Stimulated activated CD4-positive, alpha-beta T cell treated with anti-CD3 and anti-CD28 coated beads, TNF-alpha, amount 100 ng/mL, for 1 hour (primary cell): ENCODE measurements around the gene MGLL.
"Not testable (repeated sequence)": the region's sequence is repeated elsewhere in the genome, so short reads cannot be mapped to it uniquely, and the experiment has no call there.

Source experiments
- DNase-seq, 3 donors: peaks; one replicate each; pipeline ENCODE4 v3.0.0-alpha.2; 2020; ENCODE audit warnings: low read depth in 3 of 3, low spot score in 1 of 3

The MGLL gene

DNA sequence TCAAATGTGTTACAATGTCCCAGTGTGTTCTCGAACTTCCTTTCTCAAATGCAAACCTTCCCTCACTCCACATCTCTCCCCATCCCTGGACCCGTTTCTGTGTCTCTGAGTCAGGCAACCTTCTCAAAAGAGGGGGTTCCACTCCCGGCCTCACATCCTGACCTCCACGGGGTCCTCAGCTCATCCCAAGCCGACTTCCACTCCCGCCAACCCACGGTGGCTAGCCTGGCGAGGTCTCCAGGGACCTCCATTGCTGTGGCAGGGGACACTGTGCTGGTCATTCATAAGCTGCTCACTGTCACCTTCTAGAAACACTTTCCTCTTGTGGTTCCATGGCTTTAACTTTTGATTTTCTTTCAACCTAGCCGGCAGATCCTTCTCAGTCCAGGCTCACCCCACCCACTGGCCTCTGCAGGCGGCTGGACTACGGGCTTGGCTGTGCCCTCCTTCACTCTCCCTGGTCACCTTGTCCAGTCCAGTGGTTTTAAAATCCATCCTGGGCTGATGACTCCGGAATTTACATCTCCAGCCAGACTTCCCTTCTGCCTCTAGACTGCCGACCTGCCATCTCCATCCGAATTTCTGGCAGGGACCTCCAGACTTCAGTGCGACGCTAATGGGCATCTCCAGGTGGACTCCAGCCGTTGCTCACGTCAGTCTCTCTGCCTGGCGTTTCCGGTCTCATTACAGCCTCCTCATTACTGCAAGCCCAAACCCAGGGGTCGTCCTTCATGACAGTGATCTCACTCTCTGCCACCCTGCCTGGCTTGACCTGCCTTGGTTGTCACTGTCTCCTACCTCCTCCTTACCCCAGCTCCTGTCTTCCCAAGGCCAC is 129.6 kb downstream of the MGLL start:
- no peak for DNase-seq

- DNase-seq, result no peak
Measured at GRCh38 chr3:127691974-127692373, 130.3 kb downstream of the MGLL start.

DNA sequence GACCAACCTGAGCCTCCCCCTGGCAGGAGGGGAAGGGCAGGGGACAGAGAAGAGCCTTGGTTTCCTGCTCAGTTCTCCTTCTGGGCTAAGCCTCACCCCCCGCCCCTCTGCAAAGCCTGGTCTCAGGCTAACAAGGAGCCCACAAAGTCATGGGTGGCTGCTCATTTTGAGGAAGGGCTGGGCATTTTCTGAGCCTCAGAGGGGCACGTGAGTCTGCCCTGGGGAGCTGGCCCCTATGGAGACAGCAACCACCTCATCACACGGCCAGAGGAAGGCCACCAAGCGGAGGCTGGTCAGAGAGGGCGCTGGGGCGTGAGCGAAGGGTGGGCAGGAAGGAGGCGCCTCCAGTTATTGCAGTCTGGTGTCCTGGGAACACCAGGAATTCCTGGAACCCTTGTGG is 130.8 kb downstream of the MGLL start:
- DNase-seq, result no peak

DNA sequence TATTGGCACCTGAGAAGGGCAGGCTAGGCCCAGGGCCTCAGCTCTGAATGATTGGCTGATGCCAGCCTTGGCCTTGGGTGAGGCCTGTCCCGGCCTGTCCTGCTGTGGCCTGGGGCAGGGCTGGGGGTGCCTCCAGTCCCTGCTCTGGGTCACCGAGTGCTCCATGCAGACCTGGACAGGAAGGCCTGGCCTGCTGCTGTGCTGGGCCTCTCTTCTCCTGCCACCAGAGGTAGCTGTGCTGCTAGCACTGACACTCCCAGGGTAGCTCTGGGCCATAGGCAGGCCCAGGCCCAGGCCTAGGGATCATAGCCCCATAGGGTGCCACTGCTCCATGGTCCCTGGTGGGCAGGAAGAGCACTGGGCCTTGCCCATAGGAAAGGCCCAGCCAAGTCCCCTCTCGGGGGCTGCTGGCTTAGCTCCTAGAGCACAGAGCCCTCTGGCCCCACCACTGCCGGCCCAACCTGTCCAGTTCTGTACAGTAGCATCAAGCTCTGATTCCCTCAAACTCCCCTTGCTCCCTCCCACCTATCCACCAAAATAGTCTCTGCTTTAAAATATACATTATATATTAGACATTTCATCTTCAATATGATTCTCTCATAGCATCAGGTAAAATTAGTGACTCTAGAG is 131.4 kb downstream of the MGLL start:
- DNase-seq, result no peak

DNA sequence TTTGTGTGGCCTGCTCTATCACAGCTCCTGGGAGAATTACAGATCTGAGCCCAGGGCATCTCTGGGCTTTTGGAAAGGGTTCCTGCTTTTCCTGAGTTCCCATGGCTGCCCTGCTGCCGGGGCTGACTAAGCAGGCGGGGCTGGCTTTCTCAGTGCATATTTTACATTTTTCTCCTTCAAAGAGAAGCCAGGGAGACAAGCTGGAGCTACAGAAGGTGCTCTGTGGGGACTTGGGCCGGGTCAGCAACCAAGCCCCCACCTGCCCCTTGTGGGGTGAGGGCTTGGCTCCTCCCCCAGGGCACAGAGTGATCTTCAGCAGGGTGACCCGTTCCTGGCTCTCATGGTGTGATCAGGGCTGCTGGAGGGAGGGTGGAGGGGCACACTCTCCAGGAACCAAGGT is 132.2 kb downstream of the MGLL start:
- no peak for DNase-seq

GRCh38 chr3:127689266-127689860 is 133.0 kb downstream of the MGLL start:
- DNase-seq, result no peak

- DNase-seq, result no peak
Measured at GRCh38 chr3:127688416-127689265, 133.7 kb downstream of the MGLL start.

GRCh38 chr3:127688022-127688415 is 134.3 kb downstream of the MGLL start:
- DNase-seq, result no peak

DNA sequence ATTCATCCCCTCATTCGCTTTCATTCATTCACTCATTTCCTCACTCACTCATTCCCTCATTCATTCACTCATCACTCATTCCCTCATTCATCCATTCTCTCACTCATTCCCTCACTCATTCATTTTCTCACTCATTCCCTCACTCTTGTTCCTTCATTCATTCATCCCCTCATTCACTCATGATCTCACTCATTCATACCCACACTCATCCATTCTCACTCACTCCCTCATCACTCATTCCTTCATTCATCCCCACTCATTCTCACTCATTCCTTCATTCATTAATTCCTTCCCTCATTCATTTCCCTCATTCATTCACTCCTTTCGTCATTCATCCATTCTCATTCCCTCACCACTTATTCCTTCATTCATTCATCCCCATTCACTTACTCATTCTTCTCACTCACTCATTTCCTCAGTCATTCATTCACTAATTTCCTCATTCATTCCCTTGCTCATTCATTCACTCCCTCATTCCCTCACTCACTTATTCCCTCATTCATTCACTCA is 135.0 kb downstream of the MGLL start:
- DNase-seq, result no peak

DNA sequence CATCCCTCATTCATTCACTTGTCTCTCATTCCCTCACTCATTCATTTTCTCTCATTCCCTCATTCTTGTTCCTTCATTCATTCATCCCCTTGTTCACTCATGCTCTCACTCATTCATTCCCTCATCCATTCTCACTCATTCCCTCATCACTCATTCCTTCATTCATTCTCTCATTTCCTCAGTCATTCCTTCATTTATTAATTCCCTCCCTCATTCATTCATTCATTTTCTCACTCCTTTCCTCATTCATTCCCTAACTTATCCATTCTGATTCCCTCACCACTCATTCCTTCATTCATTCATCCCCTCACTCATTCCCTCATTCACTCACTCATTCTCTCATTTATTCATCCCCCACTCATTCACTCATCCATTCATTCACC is 135.8 kb downstream of the MGLL start:
- no peak for DNase-seq

DNA sequence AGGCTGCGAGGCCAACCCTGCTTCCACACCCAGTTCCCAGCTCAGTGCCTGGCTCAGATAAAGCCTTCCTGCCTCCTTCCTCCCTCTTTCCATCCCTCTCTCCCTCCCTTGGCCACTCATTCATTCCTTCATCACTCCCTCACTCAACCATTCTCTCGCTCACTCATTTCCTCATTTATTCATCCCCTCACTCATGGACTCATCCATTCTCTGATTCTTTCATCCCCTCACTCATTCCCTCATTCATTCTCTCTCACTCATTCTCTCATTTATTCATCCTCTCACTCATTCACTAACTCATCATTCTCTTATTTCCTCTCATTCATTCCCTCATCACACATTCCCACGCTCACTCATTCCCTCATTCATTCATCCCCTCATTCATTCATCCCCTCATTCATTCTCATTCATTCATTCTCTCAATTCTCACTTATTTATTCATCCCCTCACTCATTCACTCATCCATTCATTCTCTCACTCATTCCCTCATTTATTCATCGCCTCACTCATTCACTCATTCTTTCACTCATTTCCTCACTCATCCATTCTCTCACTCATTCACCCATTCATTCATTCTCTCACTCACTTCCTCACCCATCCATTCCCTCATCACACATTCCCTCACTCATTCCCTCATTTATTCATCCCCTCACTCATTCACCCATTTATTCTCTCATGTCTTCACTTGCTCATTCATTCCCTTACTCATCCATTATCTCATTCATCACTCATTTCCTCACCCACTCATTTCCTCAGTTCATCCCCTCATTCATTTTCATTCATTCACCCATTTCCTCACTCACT is 136.4 kb downstream of the MGLL start:
- no peak for DNase-seq

GRCh38 chr3:127684871-127685707 is 137.2 kb downstream of the MGLL start:
- no peak for DNase-seq

DNA sequence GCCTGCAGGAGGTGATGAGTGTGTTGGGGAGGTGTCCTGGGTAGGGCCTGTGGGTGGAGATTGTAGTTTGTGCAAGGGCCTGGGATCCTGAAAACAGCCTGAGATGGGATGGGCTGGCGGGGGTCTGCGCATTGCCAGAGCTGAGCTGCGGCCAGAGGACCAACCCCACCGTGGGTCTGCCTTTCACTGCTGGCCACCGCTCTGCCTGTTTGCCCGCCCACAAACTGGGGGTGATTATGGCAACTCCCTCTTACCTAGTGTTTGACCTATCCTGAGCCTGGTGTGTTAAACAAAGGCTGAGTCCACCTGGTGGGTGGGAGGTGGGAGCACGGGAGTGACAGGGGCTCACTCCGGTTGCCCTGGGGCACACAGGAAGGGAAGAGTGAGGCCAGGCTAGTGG is 139.8 kb downstream of the MGLL start:
- DNase-seq, result no peak

- not testable (repeated sequence) for DNase-seq
Measured at GRCh38 chr3:127682175-127682554, 140.2 kb downstream of the MGLL start.

GRCh38 chr3:127680798-127681221 is 141.5 kb downstream of the MGLL start:
- no peak for DNase-seq

GRCh38 chr3:127680146-127680661 is 142.1 kb downstream of the MGLL start:
- DNase-seq, result no peak

DNA sequence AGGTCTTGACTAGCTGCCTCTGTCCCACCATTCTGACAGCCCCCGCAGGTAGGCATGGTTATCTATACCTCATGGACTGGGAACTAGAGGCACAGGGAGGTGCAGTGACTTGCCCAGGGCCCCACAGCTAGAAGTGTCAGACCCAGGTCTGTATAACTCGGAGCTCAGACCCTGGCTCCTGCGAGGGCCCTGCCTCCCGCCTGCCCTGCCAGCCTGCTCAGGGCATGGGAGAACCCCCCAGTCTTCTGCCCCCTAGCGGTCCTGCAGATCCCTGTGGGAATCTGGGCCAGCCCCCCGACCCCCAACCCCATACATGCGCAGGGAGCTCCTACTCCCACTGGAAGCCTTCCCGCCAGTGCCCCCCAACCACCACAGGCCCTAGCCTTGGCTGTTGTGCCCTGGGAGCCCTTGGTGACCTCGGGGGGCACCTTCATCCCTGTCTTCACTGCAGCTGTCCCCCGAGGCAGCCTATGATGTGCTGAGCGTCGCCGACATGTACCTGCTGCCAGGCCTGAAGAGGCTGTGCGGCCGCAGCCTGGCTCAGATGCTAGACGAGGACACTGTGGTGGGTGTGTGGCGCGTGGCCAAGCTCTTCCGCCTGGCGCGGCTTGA is 142.7 kb downstream of the MGLL start:
- no peak for DNase-seq

DNA sequence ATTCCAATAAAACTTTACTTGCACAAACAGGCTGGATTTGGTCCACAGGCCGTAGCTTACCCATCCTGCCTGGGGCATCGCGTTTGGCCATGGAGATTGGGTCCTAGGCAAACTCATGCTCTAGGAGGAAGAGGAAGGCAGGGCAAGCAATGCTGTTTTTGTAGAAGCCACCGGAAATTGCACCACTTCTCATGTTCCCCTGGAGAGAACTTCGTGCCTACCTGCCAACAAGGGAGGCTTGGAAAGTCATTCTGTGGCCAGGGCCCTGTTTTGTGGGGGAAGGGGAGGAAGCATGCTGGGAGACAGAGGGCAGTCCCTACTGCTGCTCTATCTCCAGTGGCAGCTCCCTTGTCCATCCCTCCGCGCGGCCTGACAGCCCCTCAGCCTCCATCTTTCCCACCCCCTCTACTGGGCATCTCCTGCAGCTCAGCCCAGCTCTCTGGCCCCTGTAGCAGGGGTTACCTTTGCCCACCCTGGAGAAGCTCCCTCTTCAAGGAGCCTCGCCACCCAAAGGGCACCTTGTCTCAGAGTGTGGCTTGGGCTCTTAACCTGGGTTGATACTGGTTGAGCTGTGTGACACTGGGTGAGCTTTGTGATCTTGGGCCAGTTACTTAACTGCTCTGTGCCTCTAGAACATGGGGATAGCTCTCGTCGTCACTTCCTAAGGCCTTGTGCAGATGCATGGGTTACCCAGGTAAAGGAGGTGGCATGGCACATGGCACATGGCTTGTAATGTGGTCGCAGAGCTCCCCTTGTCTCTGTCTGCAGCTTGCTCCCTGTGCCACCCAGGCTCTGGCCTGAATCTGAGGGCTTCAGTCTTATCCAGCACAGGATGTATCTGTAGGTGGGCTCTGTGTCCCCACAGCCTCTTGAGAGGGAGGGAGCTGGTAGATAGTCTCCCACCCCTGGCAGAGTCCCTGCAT is 143.4 kb downstream of the MGLL start:
- DNase-seq, result no peak
